Right renal pelvis (tissue), 4 donors: ENCODE data around the gene CDH13. TPM values are rescaled to one million over a fixed set of nuclear protein-coding genes. Genes with fewer than 3 reads are reported as not detected.

ENCODE experiments used
- DNase-seq, 4 donors: peaks; one replicate each; pipeline ENCODE4 v3.0.0-alpha.2; 2013; ENCODE audit warnings: low read depth in 4 of 4, low spot score in 3 of 4, missing footprints in 1 of 4
- polyA plus RNA-seq, 4 donors: library from polyadenylated mRNA; unstranded; fragments of 120-200 nt; gene quantifications; one replicate each; pipeline ENCODE4 v1.2.1, GENCODE V29; 2013; ENCODE audit not compliant: insufficient read length in 4 of 4

The CDH13 gene
- polyA plus RNA-seq, 4 donors = 10.1 to 16.5 (median 13.4) TPM

- no peak for DNase-seq
Measured at GRCh38 chr16:83510906-83511305, 884.1 kb downstream of the CDH13 start.

GRCh38 chr16:83513008-83513755 lies 886.4 kb downstream of the CDH13 start:
- DNase-seq = no peak

- no peak for DNase-seq
Measured at GRCh38 chr16:83515395-83515794, 888.6 kb downstream of the CDH13 start.

- no peak for DNase-seq
Measured at GRCh38 chr16:83516931-83517330, 890.2 kb downstream of the CDH13 start.

GRCh38 chr16:83517398-83517797 lies 890.6 kb downstream of the CDH13 start:
- DNase-seq = no peak

- DNase-seq = no peak
Measured at GRCh38 chr16:83520596-83520995, 893.8 kb downstream of the CDH13 start.

- no peak for DNase-seq
Measured at GRCh38 chr16:83530293-83530692, 903.5 kb downstream of the CDH13 start.

GRCh38 chr16:83532634-83533033 lies 905.9 kb downstream of the CDH13 start:
- no peak for DNase-seq

- DNase-seq = no peak
Measured at GRCh38 chr16:83533193-83533592, 906.4 kb downstream of the CDH13 start.

GRCh38 chr16:83538707-83539106 lies 911.9 kb downstream of the CDH13 start:
- DNase-seq = no peak

GRCh38 chr16:83539736-83540490 lies 913.1 kb downstream of the CDH13 start:
- no peak for DNase-seq

GRCh38 chr16:83541231-83541630 lies 914.5 kb downstream of the CDH13 start:
- DNase-seq = no peak

- no peak for DNase-seq
Measured at GRCh38 chr16:83542491-83542890, 915.7 kb downstream of the CDH13 start.

GRCh38 chr16:83549316-83550182 lies 922.8 kb downstream of the CDH13 start:
- no peak for DNase-seq

- DNase-seq = no peak
Measured at GRCh38 chr16:83550183-83550569, 923.4 kb downstream of the CDH13 start.

GRCh38 chr16:83552228-83552627 lies 925.5 kb downstream of the CDH13 start:
- no peak for DNase-seq

GRCh38 chr16:83552930-83553329 lies 926.2 kb downstream of the CDH13 start:
- DNase-seq = no peak

GRCh38 chr16:83554096-83554495 lies 927.3 kb downstream of the CDH13 start:
- DNase-seq = no peak

- no peak for DNase-seq
Measured at GRCh38 chr16:83554540-83554939, 927.8 kb downstream of the CDH13 start.

- DNase-seq = peak; percentile 8 to 35 (median 20)
Measured at GRCh38 chr16:83561876-83562275, 935.1 kb downstream of the CDH13 start.

GRCh38 chr16:83568345-83568744 lies 941.6 kb downstream of the CDH13 start:
- DNase-seq = no peak
